ENCODE data around the gene NEU4. TPM values are rescaled to one million over a fixed set of nuclear protein-coding genes. Genes with fewer than 3 reads are reported as not detected.

The NEU4 gene
- total RNA-seq, 1 donor from 2014 or later, result not detected

Other genes with a start within 250 kb of the NEU4 start
- gene THAP4, start 172.0 kb upstream of the NEU4 start, total RNA-seq, result 37.7 TPM
- 92.6 TPM for gene ATG4B, start 171.5 kb upstream of the NEU4 start, total RNA-seq
- 15.6 TPM for gene DTYMK, start 122.4 kb upstream of the NEU4 start, total RNA-seq
- 46.1 TPM for gene ING5, start 107.2 kb upstream of the NEU4 start, total RNA-seq
- gene D2HGDH, start 74.6 kb upstream of the NEU4 start, total RNA-seq, result 34.0 TPM
- gene GAL3ST2, start 32.4 kb upstream of the NEU4 start, total RNA-seq, result not detected
- gene PDCD1, start 49.7 kb downstream of the NEU4 start, total RNA-seq, result 0.27 TPM
- not detected for gene RTP5, start 60.5 kb downstream of the NEU4 start, total RNA-seq